Uterus (tissue), 4 donors: ENCODE measurements around the gene CUTC. TPM values are rescaled to one million over a fixed set of nuclear protein-coding genes. Genes with fewer than 3 reads are reported as not detected.

ENCODE experiments used
- DNase-seq, 2 donors: peaks; one replicate each; pipeline ENCODE4 v3.0.0-alpha.2; 2019 to 2020
- H3K27ac ChIP-seq, 2 donors: fragments of 200-600 bp; sonication (generic); 1 replicate in 1 of 2; 2 replicates in 1 of 2; pipeline ENCODE4 v1.5.1; 2016 to 2018
- H3K27me3 ChIP-seq, 2 donors: fragments of 200-600 bp; sonication (generic); one replicate each; pipeline ENCODE4 v1.5.1; 2018 to 2019; ENCODE audit warnings: control low read depth in 1 of 2
- H3K36me3 ChIP-seq, 2 donors: fragments of 200-600 bp; sonication (generic); one replicate each; pipeline ENCODE4 v1.5.1; 2019; ENCODE audit warnings: control low read depth in 1 of 2
- H3K4me1 ChIP-seq, 2 donors: fragments of 200-600 bp; sonication (generic); one replicate each; pipeline ENCODE4 v1.5.1; 2018 to 2019; ENCODE audit warnings: control low read depth in 1 of 2
- H3K4me3 ChIP-seq, 2 donors: fragments of 200-600 bp; sonication (generic); 1 replicate in 1 of 2; 2 replicates in 1 of 2; pipeline ENCODE4 v1.5.1; 2018 to 2019; ENCODE audit warnings: mild to moderate bottlenecking in 1 of 2
- H3K9me3 ChIP-seq, 2 donors: fragments of 200-600 bp; sonication (generic); one replicate each; pipeline ENCODE4 v1.5.1; 2019; ENCODE audit warnings: control low read depth in 1 of 2
- CTCF ChIP-seq, 4 experiments: fragments of 200-600 bp in 2 of 4; fragments of 450-650 bp in 2 of 4; sonication (generic) in 2 of 4; IDR thresholded peaks; one replicate each; pipeline ENCODE4 v1.5.1; 2016 to 2019; ENCODE audit warnings: antibody characterized with exemption in 4 of 4, mild to moderate bottlenecking in 2 of 4, moderate library complexity in 1 of 4
- POLR2A ChIP-seq, 2 donors: fragments of 450-650 bp; IDR thresholded peaks; one replicate each; pipeline ENCODE4 v1.6.1; 2016; ENCODE audit warnings: antibody characterized with exemption in 2 of 2, mild to moderate bottlenecking in 1 of 2, moderate library complexity in 1 of 2
- intact Hi-C: fragments of 100-400 bp; cut with DNase I; formaldehyde crosslinking; loops from one replicate; pipeline ENCODE4 v1.15.1; 2023; ENCODE audit warnings: low total_unique reads
- total RNA-seq, 4 donors: library from RNA; depleted of rRNA in 3 of 4; stranded (reverse); fragments of >200 nt in 3 of 4; gene quantifications; one replicate each; pipeline versions ENCODE4 v1.1.0 to v1.2.4, GENCODE V29; 2014 to 2023
- donor health status: DM: yes; HTN: yes; CAD: no.

CUTC gene
- total RNA-seq, 4 donors from 2014 or later, result 4.4 to 26.6 (median 14.4) TPM

GRCh38 chr10:99787311-99787710, 55.3 kb downstream of the CUTC start:
- no peak for TF ChIP-seq POLR2A (IDR thresholded peaks at IDR 0.05)
- TF ChIP-seq CTCF (IDR thresholded peaks at IDR 0.05), result no peak
- Histone ChIP-seq H3K27ac (no peak overlapping the region), H3K4me1 (peaks cover 0 to 4% of the 10 kb centered on the region in 2 donors), H3K9me3 (no peaks in the 10 kb centered on the region), H3K4me3 (no peak overlapping the region), H3K36me3 (no peaks in the 10 kb centered on the region), H3K27me3 (no peaks in the 10 kb centered on the region)
- no peak for DNase-seq
- intact Hi-C loops, result no loop called here

- TF ChIP-seq CTCF (IDR thresholded peaks at IDR 0.05), result no peak
- TF ChIP-seq POLR2A (IDR thresholded peaks at IDR 0.05), result no peak
- H3K27ac ChIP-seq, result peak overlapping the region; percentile 62 to 69
- intact Hi-C loops, result no loop called here
Measured at GRCh38 chr10:99787782-99788445, 55.9 kb downstream of the CUTC start.

GRCh38 chr10:99788598-99789256, 56.7 kb downstream of the CUTC start:
- DNase-seq, result peak; percentile 73 to 74
- no peak for TF ChIP-seq CTCF (IDR thresholded peaks at IDR 0.05)

More at GRCh38 chr10:99787782-99788445, 55.9 kb downstream of the CUTC start:
- DNase-seq, result no peak
- Histone ChIP-seq H3K27me3 (no peaks in the 10 kb centered on the region), H3K36me3 (no peaks in the 10 kb centered on the region), H3K4me3 (no peak overlapping the region), H3K4me1 (peaks cover 0 to 4% of the 10 kb centered on the region in 2 donors), H3K9me3 (no peaks in the 10 kb centered on the region)

GRCh38 chr10:99791831-99792230, 59.8 kb downstream of the CUTC start:
- Histone ChIP-seq H3K27me3 (no peaks in the 10 kb centered on the region), H3K9me3 (no peaks in the 10 kb centered on the region), H3K27ac (no peak overlapping the region), H3K4me1 (peaks cover 0 to 4% of the 10 kb centered on the region in 2 donors), H3K4me3 (no peak overlapping the region), H3K36me3 (no peaks in the 10 kb centered on the region)
- DNase-seq, result no peak
- intact Hi-C loops, result no loop called here
- TF ChIP-seq CTCF (IDR thresholded peaks at IDR 0.05) (no peak), POLR2A (IDR thresholded peaks at IDR 0.05) (no peak)

More at GRCh38 chr10:99788598-99789256, 56.7 kb downstream of the CUTC start:
- peak overlapping the region; percentile 62 to 69 for H3K27ac ChIP-seq
- no peak overlapping the region for H3K4me3 ChIP-seq
- no peaks in the 10 kb centered on the region for H3K27me3 ChIP-seq
- intact Hi-C loops, result no loop called here
- H3K4me1 ChIP-seq, result peaks cover 0 to 4% of the 10 kb centered on the region in 2 donors
- no peaks in the 10 kb centered on the region for H3K9me3 ChIP-seq
- no peaks in the 10 kb centered on the region for H3K36me3 ChIP-seq

GRCh38 chr10:99793819-99794218, 61.8 kb downstream of the CUTC start:
- no peak for TF ChIP-seq POLR2A (IDR thresholded peaks at IDR 0.05)
- no peak overlapping the region for H3K27ac ChIP-seq
- DNase-seq, result no peak
- no peak overlapping the region for H3K4me3 ChIP-seq
- no peaks in the 10 kb centered on the region for H3K27me3 ChIP-seq
- peaks cover 0 to 4% of the 10 kb centered on the region in 2 donors for H3K4me1 ChIP-seq
- intact Hi-C loops, result no loop called here
- H3K36me3 ChIP-seq, result no peaks in the 10 kb centered on the region
- H3K9me3 ChIP-seq, result no peaks in the 10 kb centered on the region
